LNCaP clone FGC (cell line): ENCODE measurements around the gene C2CD4C.

Experiments
- DNase-seq: peaks from one replicate; pipeline ENCODE4 v3.0.0-alpha.2; 2011; ENCODE audit warnings: low read depth
- H3K4me3 ChIP-seq: 2 replicates; pipeline ENCODE4 v1.5.1; 2011; ENCODE audit warnings: mild to moderate bottlenecking, low read depth, low read length, control low read depth
- TF ChIP-seq, protein P1 (sequence below): IDR thresholded peaks from 2 replicates; pipeline ENCODE4 v1.5.1; 2012; ENCODE audit warnings: mild to moderate bottlenecking; ENCODE audit not compliant: control insufficient read depth, insufficient read depth; ENCODE audit errors: extremely low read depth

The C2CD4C gene

DNA sequence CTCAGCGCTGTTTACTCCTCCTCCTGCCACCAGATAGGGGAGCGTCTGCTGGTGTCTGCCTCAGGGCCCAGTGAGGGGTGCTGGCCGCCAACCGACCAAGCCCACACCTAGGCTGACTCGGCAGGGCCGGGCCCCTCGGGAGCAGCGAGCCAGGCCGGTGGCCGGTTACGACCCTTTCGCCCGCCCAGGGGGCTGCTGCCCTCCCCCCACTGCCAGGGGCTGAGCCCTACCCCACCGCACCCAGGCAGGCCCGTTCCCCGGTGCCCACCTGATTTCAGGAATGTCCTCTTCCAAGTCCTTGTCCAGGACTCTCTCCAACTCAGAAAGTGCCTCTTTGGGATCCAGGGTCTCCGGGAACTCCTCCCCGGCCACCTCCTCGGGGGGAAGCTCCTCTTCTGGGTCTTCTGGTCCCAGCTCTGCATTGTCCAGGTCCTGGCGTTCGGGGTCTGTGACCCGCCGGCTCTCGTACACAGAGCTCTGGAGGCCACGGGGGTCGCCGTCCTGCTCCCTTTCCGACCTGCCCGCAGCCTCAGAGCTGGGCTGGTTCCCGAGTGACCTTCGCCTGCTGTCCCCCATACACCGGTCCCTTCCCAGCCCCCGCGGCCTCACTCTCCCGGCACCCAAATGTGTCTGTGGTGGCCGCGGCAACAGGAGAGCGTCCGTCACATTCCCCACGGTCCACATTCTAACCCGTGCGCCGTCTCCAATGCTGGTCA, 33.4 kb downstream of the C2CD4C start:
- no peak overlapping the region for H3K4me3 ChIP-seq
- TF ChIP-seq, protein P1, sequence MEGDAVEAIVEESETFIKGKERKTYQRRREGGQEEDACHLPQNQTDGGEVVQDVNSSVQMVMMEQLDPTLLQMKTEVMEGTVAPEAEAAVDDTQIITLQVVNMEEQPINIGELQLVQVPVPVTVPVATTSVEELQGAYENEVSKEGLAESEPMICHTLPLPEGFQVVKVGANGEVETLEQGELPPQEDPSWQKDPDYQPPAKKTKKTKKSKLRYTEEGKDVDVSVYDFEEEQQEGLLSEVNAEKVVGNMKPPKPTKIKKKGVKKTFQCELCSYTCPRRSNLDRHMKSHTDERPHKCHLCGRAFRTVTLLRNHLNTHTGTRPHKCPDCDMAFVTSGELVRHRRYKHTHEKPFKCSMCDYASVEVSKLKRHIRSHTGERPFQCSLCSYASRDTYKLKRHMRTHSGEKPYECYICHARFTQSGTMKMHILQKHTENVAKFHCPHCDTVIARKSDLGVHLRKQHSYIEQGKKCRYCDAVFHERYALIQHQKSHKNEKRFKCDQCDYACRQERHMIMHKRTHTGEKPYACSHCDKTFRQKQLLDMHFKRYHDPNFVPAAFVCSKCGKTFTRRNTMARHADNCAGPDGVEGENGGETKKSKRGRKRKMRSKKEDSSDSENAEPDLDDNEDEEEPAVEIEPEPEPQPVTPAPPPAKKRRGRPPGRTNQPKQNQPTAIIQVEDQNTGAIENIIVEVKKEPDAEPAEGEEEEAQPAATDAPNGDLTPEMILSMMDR, result no peak
- DNase-seq, result no peak

DNA sequence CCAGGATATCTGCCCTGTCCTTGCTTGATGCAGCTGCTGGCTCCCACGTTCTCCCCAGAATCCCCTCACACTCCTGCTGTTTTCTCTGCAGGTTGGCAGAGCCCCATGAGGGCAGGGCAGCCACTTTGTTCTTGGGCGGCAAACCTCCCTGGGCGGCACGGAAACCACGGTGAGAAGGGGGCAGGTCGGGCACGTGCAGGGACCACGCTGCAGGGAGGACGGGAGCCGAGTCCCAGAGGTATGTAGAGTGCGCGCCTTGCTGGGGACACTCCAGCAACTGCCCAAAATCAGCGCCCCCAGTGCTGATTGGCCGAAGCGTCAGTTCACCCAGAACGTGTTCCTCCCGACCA, 34.1 kb downstream of the C2CD4C start:
- DNase-seq, result no peak
- no peak overlapping the region for H3K4me3 ChIP-seq
- TF ChIP-seq, protein P1, result no peak

DNA sequence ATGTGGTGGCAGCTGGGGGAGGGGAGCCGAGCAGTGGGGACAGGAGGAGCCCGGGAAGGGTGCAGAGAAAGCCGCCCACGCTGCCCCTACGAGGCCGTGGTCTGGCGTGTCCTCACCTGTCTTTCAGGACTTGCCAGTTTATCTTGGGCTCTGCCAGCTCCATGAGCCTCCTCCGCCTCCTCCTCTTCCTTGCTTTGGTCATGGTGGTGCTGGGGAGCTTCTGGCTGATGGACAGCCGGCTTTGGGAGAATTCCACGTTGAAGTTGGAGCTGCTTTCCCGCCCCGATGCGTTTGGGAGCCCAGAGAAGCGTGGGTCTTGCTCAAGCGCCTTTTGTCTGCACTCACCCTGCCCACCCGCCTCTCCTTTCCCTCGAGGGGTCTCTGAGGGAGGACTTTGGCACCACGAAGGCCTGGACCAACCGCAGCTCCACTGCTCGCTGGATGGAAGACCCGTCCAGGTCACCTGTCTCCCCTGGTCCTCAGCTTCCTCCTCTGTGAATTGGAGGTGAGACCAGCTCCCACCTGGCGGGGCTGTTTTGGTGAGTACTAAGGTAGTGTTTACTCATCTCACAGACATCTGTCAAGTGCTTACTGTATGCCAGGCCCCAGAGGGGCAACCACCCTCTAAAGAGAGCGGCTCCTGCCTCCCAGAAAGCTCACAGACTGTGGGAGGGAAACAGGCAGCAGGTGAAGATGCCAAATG, 34.6 kb downstream of the C2CD4C start:
- TF ChIP-seq, protein P1, result no peak
- H3K4me3 ChIP-seq, result no peak overlapping the region
- DNase-seq, result no peak

DNA sequence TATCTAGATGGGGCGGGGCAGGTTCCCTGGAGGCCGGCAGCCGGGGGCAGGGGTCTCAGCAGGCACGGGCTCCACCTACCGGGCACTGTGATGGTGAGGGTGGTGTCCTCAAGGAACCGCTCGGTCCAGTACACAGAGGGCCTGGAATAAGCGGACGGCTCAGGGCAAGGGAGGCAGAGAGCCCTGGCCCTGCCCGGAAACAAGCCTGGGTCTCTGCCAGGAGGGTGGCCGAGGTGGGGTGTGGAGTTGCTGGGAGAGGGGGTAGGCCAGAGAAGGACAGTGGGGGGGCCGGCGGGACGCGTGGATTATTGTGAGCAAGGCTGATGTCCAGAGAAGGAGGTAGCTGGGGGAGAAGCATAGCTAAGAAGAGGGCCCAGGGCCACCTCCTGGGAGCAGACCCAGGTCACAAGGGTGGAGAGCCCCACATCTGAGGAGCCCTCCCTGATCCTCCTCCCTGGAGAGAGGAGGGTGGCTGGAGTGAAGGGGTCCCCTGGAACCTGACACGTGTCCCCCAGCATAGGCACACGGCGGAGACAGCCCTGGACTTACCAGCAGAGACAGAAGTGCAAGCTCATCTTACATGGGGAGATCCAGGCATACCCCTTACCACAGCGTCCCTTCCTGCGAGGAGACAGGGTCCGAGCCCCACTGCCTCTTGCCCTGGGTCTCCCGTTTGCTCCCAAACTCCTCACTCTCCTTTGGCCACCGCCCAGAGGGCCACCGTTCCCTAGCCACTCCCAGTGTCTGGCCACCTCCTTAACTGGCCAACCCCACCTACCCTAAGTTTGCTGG, 35.4 kb downstream of the C2CD4C start:
- H3K4me3 ChIP-seq, result no peak overlapping the region
- DNase-seq, result no peak
- TF ChIP-seq, protein P1, result no peak

DNA sequence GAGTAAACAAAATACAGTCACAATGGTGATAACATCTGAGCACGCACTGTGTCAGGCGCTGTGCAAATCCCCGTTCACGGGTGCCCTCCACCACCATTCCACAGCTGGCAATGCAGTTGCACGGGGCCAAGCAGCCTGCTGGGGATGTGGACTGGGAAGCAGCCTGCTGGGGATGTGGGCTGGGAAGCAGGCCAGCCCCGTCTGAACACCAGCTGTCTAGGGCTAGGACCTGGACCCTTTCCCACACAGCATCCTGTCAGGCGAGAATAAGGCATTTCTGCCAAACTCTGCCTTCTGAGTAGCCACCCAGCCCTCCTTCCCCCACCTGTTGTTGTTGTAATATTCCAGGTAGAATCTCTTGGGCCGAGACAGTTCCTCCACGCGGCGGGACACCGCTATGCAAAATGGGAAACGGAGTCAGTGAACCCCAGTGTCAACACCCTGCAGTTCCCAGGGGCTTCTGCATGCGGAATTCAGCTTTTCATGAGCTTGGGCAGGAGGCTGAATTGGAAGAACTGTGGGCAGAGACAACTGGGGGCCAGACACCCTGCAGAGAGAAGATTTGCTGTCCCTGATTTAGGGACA, 36.5 kb downstream of the C2CD4C start:
- peak; percentile 26 for DNase-seq
- no peak overlapping the region for H3K4me3 ChIP-seq
- TF ChIP-seq, protein P1, result no peak

DNA sequence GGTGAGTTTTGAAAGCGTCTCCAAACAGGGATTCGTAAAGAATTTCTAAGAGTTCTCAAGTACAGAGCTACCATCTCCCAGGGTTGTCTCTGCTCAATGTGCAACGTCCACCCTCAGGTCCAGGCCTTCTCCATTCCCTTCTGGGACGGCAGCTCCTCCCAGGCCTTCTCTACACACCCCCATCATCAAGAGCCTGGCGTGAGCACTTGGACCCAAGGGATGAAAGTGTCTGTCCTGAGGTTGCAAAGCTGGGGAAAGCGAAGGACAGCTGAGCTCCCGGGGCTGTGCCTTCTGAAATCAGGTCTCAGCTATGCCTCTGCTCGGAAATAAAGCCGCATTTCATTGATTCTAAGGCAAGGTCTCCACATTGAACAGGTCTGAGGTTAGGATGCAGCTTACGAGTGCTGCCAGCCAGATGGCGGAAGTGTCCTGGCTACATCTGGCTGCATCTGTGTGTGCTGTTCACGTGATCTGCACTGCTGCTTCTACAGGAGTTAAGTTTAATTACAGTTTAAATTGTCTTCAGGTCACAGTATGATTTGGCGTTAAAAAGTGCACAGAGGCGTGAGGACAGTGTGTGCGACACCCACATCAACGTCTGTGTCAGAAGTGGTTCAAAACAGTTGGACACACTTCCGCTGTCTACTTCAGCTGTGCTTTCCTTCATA, 37.3 kb downstream of the C2CD4C start:
- H3K4me3 ChIP-seq, result no peak overlapping the region
- DNase-seq, result no peak
- TF ChIP-seq, protein P1, result no peak
